Progenitor cell of endocrine pancreas (in vitro differentiated cells): ENCODE measurements around the gene PCSK5. TPM values are rescaled to one million over a fixed set of nuclear protein-coding genes. Genes with fewer than 3 reads are reported as not detected.

Experiments
- DNase-seq: peaks from one replicate; pipeline ENCODE4 v3.0.0; 2021; ENCODE audit warnings: low spot score; ENCODE audit not compliant: unreplicated experiment
- H3K27ac Mint-ChIP-seq: 2 replicates; pipeline ENCODE4 v1.8.0; 2021; ENCODE audit warnings: mild to moderate bottlenecking, moderate library complexity, mixed read lengths
- H3K27me3 Mint-ChIP-seq: 2 replicates; pipeline ENCODE4 v1.8.0; 2021; ENCODE audit warnings: mixed read lengths
- H3K36me3 Mint-ChIP-seq: 2 replicates; pipeline ENCODE4 v1.8.0; 2022; ENCODE audit warnings: mixed read lengths; ENCODE audit not compliant: insufficient read depth
- H3K4me1 Mint-ChIP-seq: 2 replicates; pipeline ENCODE4 v1.8.0; 2021; ENCODE audit warnings: low read depth, mixed read lengths
- H3K4me3 Mint-ChIP-seq: 2 replicates; pipeline ENCODE4 v1.8.0; 2021; ENCODE audit warnings: low read depth, mild to moderate bottlenecking, moderate library complexity, mixed read lengths
- H3K9me3 Mint-ChIP-seq: 2 replicates; pipeline ENCODE4 v1.8.0; 2021; ENCODE audit warnings: low read depth, mixed read lengths
- CTCF ChIP-seq: fragments of 200-600 bp; sonication (generic); IDR thresholded peaks from one replicate; pipeline ENCODE4 v1.5.0; 2021; ENCODE audit warnings: antibody characterized with exemption, mild to moderate bottlenecking; ENCODE audit not compliant: unreplicated experiment
- total RNA-seq: library from RNA; stranded (reverse); gene quantifications from 2 replicates; pipeline ENCODE4 v1.2.1, GENCODE V29; 2021

The PCSK5 gene
- total RNA-seq, 1 donor from 2014 or later, result 7.3 TPM

- Mint-ChIP-seq H3K27ac (peak overlapping the region; percentile 14), H3K36me3 (peaks cover 2% of the 10 kb centered on the region), H3K9me3 (no peaks in the 10 kb centered on the region), H3K4me1 (peaks cover 15% of the 10 kb centered on the region), H3K27me3 (peaks cover 3% of the 10 kb centered on the region), H3K4me3 (no peak overlapping the region)
- TF ChIP-seq CTCF, result no peak
- no peak for DNase-seq
Measured at GRCh38 chr9:76161106-76161505, 270.6 kb downstream of the PCSK5 start.

DNA sequence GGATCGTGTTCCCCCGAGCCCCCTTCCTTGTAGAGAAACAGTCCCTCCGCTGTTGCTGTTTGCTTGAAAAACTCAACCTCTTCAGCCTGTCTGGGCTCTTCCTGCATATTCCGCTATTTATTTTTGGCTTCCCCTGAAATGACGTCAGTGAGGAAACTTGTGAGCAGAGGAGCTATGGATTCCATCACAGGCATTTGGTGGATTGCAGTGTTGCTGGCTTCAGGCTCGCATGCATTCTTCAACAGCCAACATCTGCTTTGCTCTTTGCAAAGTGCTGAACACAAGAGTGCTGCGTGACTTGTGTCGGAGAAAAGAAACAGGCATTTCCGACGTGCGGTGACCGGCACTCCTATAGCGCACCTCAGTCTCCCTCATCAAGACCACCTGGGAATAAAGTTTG, 271.1 kb downstream of the PCSK5 start:
- Mint-ChIP-seq H3K4me3 (no peak overlapping the region), H3K27ac (peak overlapping the region; percentile 14), H3K9me3 (no peaks in the 10 kb centered on the region), H3K4me1 (peaks cover 15% of the 10 kb centered on the region), H3K36me3 (peaks cover 2% of the 10 kb centered on the region), H3K27me3 (peaks cover 3% of the 10 kb centered on the region)
- no peak for TF ChIP-seq CTCF
- DNase-seq, result no peak

DNA sequence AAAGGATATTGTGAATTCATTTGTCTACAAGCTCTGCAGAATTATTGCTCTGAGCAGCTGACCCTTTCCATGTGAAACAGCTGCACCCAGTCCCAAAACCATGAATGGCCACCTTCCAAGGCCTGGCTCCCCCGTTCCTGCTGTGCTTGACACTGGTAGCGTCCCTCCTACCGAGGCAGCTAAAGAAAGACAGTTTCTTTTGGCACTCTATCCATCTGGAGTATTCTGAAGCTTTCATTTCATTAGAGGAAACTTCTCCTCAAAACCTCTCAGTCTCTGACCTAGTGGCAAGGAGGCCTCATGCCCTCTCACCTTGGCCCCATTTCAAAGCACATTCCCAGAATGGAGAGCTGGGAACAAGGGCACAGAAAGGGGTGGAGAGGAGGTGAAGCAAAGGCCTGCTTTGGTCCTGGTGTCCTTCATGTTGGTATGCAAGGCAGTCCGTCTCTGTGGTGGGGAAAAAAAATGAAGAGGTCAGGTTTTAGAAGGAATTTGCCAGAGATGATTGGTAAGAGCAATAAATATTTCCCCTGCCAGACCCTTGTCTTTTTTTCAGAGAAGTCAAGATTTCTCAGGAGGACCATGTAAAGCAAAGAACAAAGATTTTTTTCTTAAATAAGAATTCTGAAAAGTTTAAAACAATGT, 271.7 kb downstream of the PCSK5 start:
- Mint-ChIP-seq H3K27me3 (peaks cover 3% of the 10 kb centered on the region), H3K27ac (no peak overlapping the region), H3K4me3 (no peak overlapping the region), H3K36me3 (peaks cover 2% of the 10 kb centered on the region), H3K9me3 (no peaks in the 10 kb centered on the region), H3K4me1 (peaks cover 15% of the 10 kb centered on the region)
- no peak for DNase-seq
- no peak for TF ChIP-seq CTCF

- Mint-ChIP-seq H3K27ac (no peak overlapping the region), H3K9me3 (no peaks in the 10 kb centered on the region), H3K4me3 (no peak overlapping the region)
Measured at GRCh38 chr9:76162751-76163500, 272.5 kb downstream of the PCSK5 start.

GRCh38 chr9:76166526-76166925, 276.1 kb downstream of the PCSK5 start:
- TF ChIP-seq CTCF, result no peak
- H3K9me3 Mint-ChIP-seq, result no peaks in the 10 kb centered on the region
- H3K4me3 Mint-ChIP-seq, result no peak overlapping the region
- peaks cover 3% of the 10 kb centered on the region for H3K27me3 Mint-ChIP-seq
- DNase-seq, result no peak
- H3K27ac Mint-ChIP-seq, result no peak overlapping the region
- H3K36me3 Mint-ChIP-seq, result no peaks in the 10 kb centered on the region
- peaks cover 1% of the 10 kb centered on the region for H3K4me1 Mint-ChIP-seq

More at GRCh38 chr9:76162751-76163500, 272.5 kb downstream of the PCSK5 start:
- no peak for DNase-seq
- peaks cover 15% of the 10 kb centered on the region for H3K4me1 Mint-ChIP-seq
- peaks cover 3% of the 10 kb centered on the region for H3K27me3 Mint-ChIP-seq
- no peak for TF ChIP-seq CTCF
- peaks cover 2% of the 10 kb centered on the region for H3K36me3 Mint-ChIP-seq
